ENCODE measurements around the gene ESRRB. TPM values are rescaled to one million over a fixed set of nuclear protein-coding genes. Genes with fewer than 3 reads are reported as not detected.

ESRRB gene
- total RNA-seq, 4 donors from 2014 or later: not detected

- DNase-seq (ENCODE audit: low spot score) (no peak), ATAC-seq (ENCODE audit: low FRiP score) (no peak)
- no peak for TF ChIP-seq CTCF (IDR thresholded peaks at IDR 0.05)
Measured at GRCh38 chr14:76377735-76378074, 1.8 kb downstream of the ESRRB start.

- no peak for TF ChIP-seq CTCF (IDR thresholded peaks at IDR 0.05)
- DNase-seq (ENCODE audit: low spot score): no peak
- no peak for ATAC-seq (ENCODE audit: low FRiP score)
Measured at GRCh38 chr14:76380991-76381390, 5.1 kb downstream of the ESRRB start.

- ATAC-seq (ENCODE audit: low FRiP score) (no peak), DNase-seq (ENCODE audit: low spot score) (no peak)
- TF ChIP-seq CTCF (IDR thresholded peaks at IDR 0.05): no peak
Measured at GRCh38 chr14:76381817-76382494, 6.0 kb downstream of the ESRRB start.

GRCh38 chr14:76382495-76382832 is 6.5 kb downstream of the ESRRB start:
- TF ChIP-seq CTCF (IDR thresholded peaks at IDR 0.05): no peak
- DNase-seq (ENCODE audit: low spot score) (no peak), ATAC-seq (ENCODE audit: low FRiP score) (no peak)

GRCh38 chr14:76385435-76385834 is 9.5 kb downstream of the ESRRB start:
- no peak for TF ChIP-seq CTCF (IDR thresholded peaks at IDR 0.05)
- DNase-seq (ENCODE audit: low spot score) (no peak), ATAC-seq (ENCODE audit: low FRiP score) (no peak)

GRCh38 chr14:76386944-76387782 is 11.2 kb downstream of the ESRRB start:
- DNase-seq (ENCODE audit: low spot score): no peak
- TF ChIP-seq CTCF (IDR thresholded peaks at IDR 0.05): peak in 1 of 3 donors; percentile 18
- no peak for ATAC-seq (ENCODE audit: low FRiP score)

GRCh38 chr14:76389841-76390240 is 13.9 kb downstream of the ESRRB start:
- DNase-seq (ENCODE audit: low spot score) (no peak), ATAC-seq (ENCODE audit: low FRiP score) (no peak)
- no peak for TF ChIP-seq CTCF (IDR thresholded peaks at IDR 0.05)

Data from omental fat pad (tissue), 4 donors.